SU-DHL-6 (cell line): ENCODE data around the gene GNB2.

Source experiments
- H2AFZ ChIP-seq: fragments of 200-600 bp; sonication (generic); 2 replicates; pipeline ENCODE4 v1.6.1; 2014; ENCODE audit warnings: low read depth, mild to moderate bottlenecking, moderate library complexity, mixed read lengths, antibody characterized with exemption, low read length; ENCODE audit not compliant: severe bottlenecking
- H3F3A ChIP-seq: fragments of 200-600 bp; shearing (Covaris generic); 2 replicates; pipeline ENCODE4 v1.6.0; 2016; ENCODE audit warnings: antibody characterized with exemption, mild to moderate bottlenecking; ENCODE audit not compliant: insufficient read depth
- H3K27ac ChIP-seq: fragments of 200-600 bp; sonication (generic); 2 replicates; pipeline ENCODE4 v1.5.1; 2016; ENCODE audit warnings: low read depth, mild to moderate bottlenecking, low read length, moderate library complexity, mixed read lengths
- H3K27me3 ChIP-seq: fragments of 200-600 bp; sonication (generic), shearing (Covaris generic); 2 replicates; pipeline ENCODE4 v1.6.0; 2014; ENCODE audit warnings: mild to moderate bottlenecking, low read length
- H3K36me3 ChIP-seq: fragments of 200-600 bp; sonication (generic); 2 replicates; pipeline ENCODE4 v1.6.1; 2014; ENCODE audit warnings: mild to moderate bottlenecking, low read length, mixed read lengths
- H3K4me2 ChIP-seq: fragments of 300-600, 200-600 bp; shearing (Covaris generic), sonication (generic); 2 replicates; pipeline ENCODE4 v1.6.0; 2014; ENCODE audit warnings: low read length, low read depth, mild to moderate bottlenecking; ENCODE audit not compliant: poor library complexity, severe bottlenecking
- H3K4me3 ChIP-seq: fragments of 200-600 bp; sonication (generic); 2 replicates; pipeline ENCODE4 v1.5.1; 2014; ENCODE audit warnings: antibody characterized with exemption, low read length, mild to moderate bottlenecking, mixed read lengths; ENCODE audit not compliant: insufficient read depth, poor library complexity, severe bottlenecking
- H3K79me2 ChIP-seq: fragments of 200-600 bp; sonication (generic); 2 replicates; pipeline ENCODE4 v1.6.1; 2014; ENCODE audit warnings: mild to moderate bottlenecking, low read length, moderate library complexity; ENCODE audit not compliant: insufficient read depth
- H3K9ac ChIP-seq: fragments of 200-600 bp; sonication (generic); 2 replicates; pipeline ENCODE4 v1.7.0; 2014; ENCODE audit warnings: mild to moderate bottlenecking, low read length
- H3K9me2 ChIP-seq: fragments of 200-600 bp; sonication (generic); replicated peaks from 2 replicates; pipeline ENCODE4 v1.6.1; 2014; ENCODE audit warnings: low read length; ENCODE audit not compliant: insufficient read depth
- H3K9me3 ChIP-seq: fragments of 200-600 bp; sonication (generic); 2 replicates; pipeline ENCODE4 v1.6.1; 2014; ENCODE audit warnings: low read length, mixed read lengths; ENCODE audit not compliant: insufficient read depth
- H4K20me1 ChIP-seq: fragments of 200-600 bp; sonication (generic); 2 replicates; pipeline ENCODE4 v1.6.1; 2014; ENCODE audit warnings: low read depth, mild to moderate bottlenecking, antibody characterized with exemption, low read length, moderate library complexity, mixed read lengths
- EZH2phosphoT487 ChIP-seq: fragments of 200-600 bp; sonication (generic), shearing (Covaris generic); conservative IDR thresholded peaks from 2 replicates; pipeline ENCODE4 v1.6.1; 2018; ENCODE audit warnings: mild to moderate bottlenecking, antibody characterized with exemption, low read length, moderate library complexity, mixed read lengths
- TF ChIP-seq, protein P1 (sequence below): fragments of 200-600 bp; sonication (generic); IDR thresholded peaks from one replicate; pipeline ENCODE4 v1.5.1; 2017; ENCODE audit warnings: antibody characterized with exemption, mild to moderate bottlenecking, low read length, moderate library complexity; ENCODE audit not compliant: insufficient read depth, poor library complexity, severe bottlenecking

The GNB2 gene

DNA sequence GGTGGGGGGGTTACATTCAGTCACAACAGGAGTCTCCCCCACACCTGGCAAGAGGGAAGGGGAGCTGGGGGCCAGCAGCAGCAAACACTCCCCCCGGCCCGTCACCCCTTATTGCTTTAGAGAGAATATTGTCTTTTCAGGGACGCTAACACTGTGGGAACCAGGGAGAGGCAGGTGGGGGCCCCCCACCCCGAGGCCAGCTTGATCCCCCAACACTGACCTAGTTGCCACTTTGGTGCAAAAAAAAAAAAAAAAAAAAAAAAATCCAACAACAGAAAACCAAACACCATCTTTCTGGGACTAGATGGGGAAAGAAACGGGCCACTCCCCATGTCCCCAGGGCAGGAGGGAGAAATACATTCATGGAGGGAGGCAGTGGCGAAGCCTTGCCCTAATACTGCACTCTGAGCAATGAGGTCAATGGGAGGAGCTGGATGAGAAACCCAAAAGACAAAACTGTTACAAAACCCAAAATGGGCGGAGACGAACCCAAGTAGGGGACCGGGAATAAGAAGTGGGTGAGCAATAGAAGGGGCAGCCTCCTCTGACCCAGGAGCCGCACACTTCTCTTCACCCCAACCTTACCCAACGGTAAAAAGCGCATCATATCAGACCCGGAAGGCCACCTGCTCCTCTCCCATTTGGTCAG lies 6.5 kb downstream of the GNB2 start:
- H3K9ac ChIP-seq: no peak overlapping the region

DNA sequence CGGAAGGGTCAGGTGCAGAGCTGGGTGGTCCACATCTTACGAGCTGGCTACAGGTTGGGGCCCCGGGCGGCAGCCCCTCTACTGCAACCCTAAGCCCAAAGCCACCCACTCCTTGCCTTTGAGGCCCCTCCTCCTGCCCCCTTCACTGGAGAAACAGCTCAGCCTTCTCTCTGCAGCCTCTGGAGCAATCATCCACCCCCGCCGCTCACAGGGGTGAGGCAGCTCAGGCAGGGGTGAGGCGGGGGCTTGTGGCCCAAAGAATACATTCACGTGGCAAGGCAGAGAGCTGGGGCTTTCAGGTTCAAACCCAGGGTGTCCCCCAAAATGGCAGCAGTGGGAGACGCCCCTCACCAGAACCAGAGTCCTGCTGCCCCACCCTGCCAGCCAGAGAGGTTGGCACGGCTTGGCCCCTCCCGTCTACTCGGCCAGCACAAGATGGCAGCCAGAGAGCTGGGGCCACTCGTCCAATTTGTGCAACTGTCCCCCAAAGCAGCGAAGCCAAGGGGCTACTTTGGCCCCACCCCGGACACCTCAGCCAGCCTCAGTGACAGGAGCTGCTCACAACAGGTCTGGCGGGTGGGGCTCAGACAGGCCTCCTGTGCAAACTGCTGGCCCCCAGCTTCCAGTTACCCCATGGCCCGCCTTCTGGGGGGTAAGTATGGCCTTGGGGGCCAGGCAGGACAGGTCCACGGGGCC lies 7.2 kb downstream of the GNB2 start:
- H4K20me1 ChIP-seq: no peaks in the 10 kb centered on the region; the same call in 1 of the 2 replicates
- no peaks in the 10 kb centered on the region for H3K79me2 ChIP-seq
- H3K9ac ChIP-seq: no peak overlapping the region
- TF ChIP-seq, protein P1, sequence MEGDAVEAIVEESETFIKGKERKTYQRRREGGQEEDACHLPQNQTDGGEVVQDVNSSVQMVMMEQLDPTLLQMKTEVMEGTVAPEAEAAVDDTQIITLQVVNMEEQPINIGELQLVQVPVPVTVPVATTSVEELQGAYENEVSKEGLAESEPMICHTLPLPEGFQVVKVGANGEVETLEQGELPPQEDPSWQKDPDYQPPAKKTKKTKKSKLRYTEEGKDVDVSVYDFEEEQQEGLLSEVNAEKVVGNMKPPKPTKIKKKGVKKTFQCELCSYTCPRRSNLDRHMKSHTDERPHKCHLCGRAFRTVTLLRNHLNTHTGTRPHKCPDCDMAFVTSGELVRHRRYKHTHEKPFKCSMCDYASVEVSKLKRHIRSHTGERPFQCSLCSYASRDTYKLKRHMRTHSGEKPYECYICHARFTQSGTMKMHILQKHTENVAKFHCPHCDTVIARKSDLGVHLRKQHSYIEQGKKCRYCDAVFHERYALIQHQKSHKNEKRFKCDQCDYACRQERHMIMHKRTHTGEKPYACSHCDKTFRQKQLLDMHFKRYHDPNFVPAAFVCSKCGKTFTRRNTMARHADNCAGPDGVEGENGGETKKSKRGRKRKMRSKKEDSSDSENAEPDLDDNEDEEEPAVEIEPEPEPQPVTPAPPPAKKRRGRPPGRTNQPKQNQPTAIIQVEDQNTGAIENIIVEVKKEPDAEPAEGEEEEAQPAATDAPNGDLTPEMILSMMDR: no peak
- no peak for TF ChIP-seq EZH2phosphoT487
- H3K27me3 ChIP-seq: no peaks in the 10 kb centered on the region
- no peak overlapping the region for H3K4me3 ChIP-seq
- no peak overlapping the region for H2AFZ ChIP-seq
- H3K9me3 ChIP-seq: no peaks in the 10 kb centered on the region
- H3K36me3 ChIP-seq: no peaks in the 10 kb centered on the region
- H3K9me2 ChIP-seq: no peaks in the 10 kb centered on the region
- H3F3A ChIP-seq: peaks cover 24% of the 10 kb centered on the region
- H3K4me2 ChIP-seq: no peak overlapping the region
- no peak overlapping the region for H3K27ac ChIP-seq

More for the DNA sequence above, 6.5 kb downstream of the GNB2 start:
- Histone ChIP-seq H2AFZ (no peak overlapping the region), H3K36me3 (no peaks in the 10 kb centered on the region), H3K4me2 (no peak overlapping the region), H3K27me3 (no peaks in the 10 kb centered on the region), H3F3A (peaks cover 24% of the 10 kb centered on the region), H3K4me3 (no peak overlapping the region), H3K79me2 (peaks cover 5% of the 10 kb centered on the region; the same call in 1 of the 2 replicates), H3K9me2 (no peaks in the 10 kb centered on the region), H3K9me3 (no peaks in the 10 kb centered on the region), H4K20me1 (no peaks in the 10 kb centered on the region; the same call in 1 of the 2 replicates), H3K27ac (no peak overlapping the region)
- TF ChIP-seq EZH2phosphoT487: no peak
- TF ChIP-seq, protein P1: no peak

DNA sequence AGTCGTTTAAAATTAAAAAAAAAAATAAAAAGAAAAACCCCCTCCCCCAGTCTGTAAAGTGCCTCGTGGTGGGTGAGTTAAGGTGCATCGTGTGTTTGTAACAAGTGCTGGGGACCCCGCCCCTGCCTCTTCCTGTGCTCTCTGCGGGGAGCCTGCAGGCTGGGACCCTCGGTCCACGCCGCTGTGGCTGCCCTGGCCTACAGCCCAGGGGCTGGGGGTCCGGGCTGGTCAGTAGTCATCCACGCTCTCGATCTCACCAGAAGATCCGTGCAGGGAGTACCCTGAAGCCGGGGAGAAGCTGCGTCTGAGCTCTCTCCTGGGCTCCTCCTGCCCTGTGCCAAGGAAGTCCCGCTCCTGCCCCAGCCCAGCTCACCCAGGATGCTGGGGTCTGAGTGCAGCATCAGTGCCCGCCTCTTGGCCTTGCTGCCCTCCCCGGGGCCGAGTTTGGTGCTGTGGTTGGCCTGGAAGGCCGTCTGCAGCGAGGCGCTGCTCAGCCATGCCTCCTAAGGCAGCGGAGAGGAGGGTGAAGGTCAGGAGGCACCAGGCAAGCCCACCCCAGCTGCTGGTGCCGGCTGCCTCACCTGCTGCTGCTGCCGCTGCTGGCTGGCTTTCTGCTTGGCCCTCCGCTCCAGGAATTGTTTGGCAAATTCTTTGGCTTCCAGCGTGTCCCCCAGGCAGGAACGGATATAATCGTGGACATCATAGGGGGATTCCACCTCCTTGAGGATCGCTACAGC lies 8.1 kb downstream of the GNB2 start:
- no peak overlapping the region for H2AFZ ChIP-seq
- no peaks in the 10 kb centered on the region; the same call in 1 of the 2 replicates for H4K20me1 ChIP-seq
- H3K27ac ChIP-seq: no peak overlapping the region
- H3K9ac ChIP-seq: no peak overlapping the region
- no peaks in the 10 kb centered on the region for H3K36me3 ChIP-seq
- no peak for TF ChIP-seq EZH2phosphoT487
- TF ChIP-seq, protein P1: no peak
- H3F3A ChIP-seq: peaks cover 21% of the 10 kb centered on the region
- H3K9me2 ChIP-seq: no peaks in the 10 kb centered on the region
- H3K4me2 ChIP-seq: no peak overlapping the region
- H3K4me3 ChIP-seq: no peak overlapping the region
- no peaks in the 10 kb centered on the region for H3K79me2 ChIP-seq
- H3K9me3 ChIP-seq: no peaks in the 10 kb centered on the region
- H3K27me3 ChIP-seq: no peaks in the 10 kb centered on the region
